Uterus (tissue), 4 donors: ENCODE measurements around the gene SKA2. TPM values are rescaled to one million over a fixed set of nuclear protein-coding genes. Genes with fewer than 3 reads are reported as not detected.
A peak's percentile ranks its signal among the peaks of the same experiment; 100 is the strongest.

Experiments
- DNase-seq, 2 donors: peaks; one replicate each; pipeline ENCODE4 v3.0.0-alpha.2; 2019 to 2020
- H3K27ac ChIP-seq, 2 donors: fragments of 200-600 bp; sonication (generic); 1 replicate in 1 of 2; 2 replicates in 1 of 2; pipeline ENCODE4 v1.5.1; 2016 to 2018
- H3K27me3 ChIP-seq, 2 donors: fragments of 200-600 bp; sonication (generic); one replicate each; pipeline ENCODE4 v1.5.1; 2018 to 2019; ENCODE audit warnings: control low read depth in 1 of 2
- H3K36me3 ChIP-seq, 2 donors: fragments of 200-600 bp; sonication (generic); one replicate each; pipeline ENCODE4 v1.5.1; 2019; ENCODE audit warnings: control low read depth in 1 of 2
- H3K4me1 ChIP-seq, 2 donors: fragments of 200-600 bp; sonication (generic); one replicate each; pipeline ENCODE4 v1.5.1; 2018 to 2019; ENCODE audit warnings: control low read depth in 1 of 2
- H3K4me3 ChIP-seq, 2 donors: fragments of 200-600 bp; sonication (generic); 1 replicate in 1 of 2; 2 replicates in 1 of 2; pipeline ENCODE4 v1.5.1; 2018 to 2019; ENCODE audit warnings: mild to moderate bottlenecking in 1 of 2
- H3K9me3 ChIP-seq, 2 donors: fragments of 200-600 bp; sonication (generic); one replicate each; pipeline ENCODE4 v1.5.1; 2019; ENCODE audit warnings: control low read depth in 1 of 2
- CTCF ChIP-seq, 4 experiments: fragments of 200-600 bp in 2 of 4; fragments of 450-650 bp in 2 of 4; sonication (generic) in 2 of 4; IDR thresholded peaks; one replicate each; pipeline ENCODE4 v1.5.1; 2016 to 2019; ENCODE audit warnings: antibody characterized with exemption in 4 of 4, mild to moderate bottlenecking in 2 of 4, moderate library complexity in 1 of 4
- POLR2A ChIP-seq, 2 donors: fragments of 450-650 bp; IDR thresholded peaks; one replicate each; pipeline ENCODE4 v1.6.1; 2016; ENCODE audit warnings: antibody characterized with exemption in 2 of 2, mild to moderate bottlenecking in 1 of 2, moderate library complexity in 1 of 2
- intact Hi-C: fragments of 100-400 bp; cut with DNase I; formaldehyde crosslinking; loops from one replicate; pipeline ENCODE4 v1.15.1; 2023; ENCODE audit warnings: low total_unique reads
- total RNA-seq, 4 donors: library from RNA; depleted of rRNA in 3 of 4; stranded (reverse); fragments of >200 nt in 3 of 4; gene quantifications; one replicate each; pipeline versions ENCODE4 v1.1.0 to v1.2.4, GENCODE V29; 2014 to 2023
- donor health status: DM: yes; HTN: yes; CAD: no.

SKA2 gene
- total RNA-seq, 4 donors from 2014 or later: 20.6 to 99.8 (median 33.0) TPM

- H3K27me3 ChIP-seq: no peaks in the 10 kb centered on the region
- no peak for TF ChIP-seq POLR2A (IDR thresholded peaks at IDR 0.05)
- TF ChIP-seq CTCF (IDR thresholded peaks at IDR 0.05): no peak
- H3K9me3 ChIP-seq: no peaks in the 10 kb centered on the region
- H3K4me1 ChIP-seq: no peaks in the 10 kb centered on the region
- no peaks in the 10 kb centered on the region for H3K36me3 ChIP-seq
- H3K27ac ChIP-seq: peak overlapping the region in 1 of 2 donors; percentile 4
- no peak overlapping the region for H3K4me3 ChIP-seq
- intact Hi-C loops: no loop called here
- DNase-seq: no peak
Observed at GRCh38 chr17:59152925-59153324, 2.1 kb downstream of the SKA2 start.

GRCh38 chr17:59151591-59151990 is 3.4 kb downstream of the SKA2 start:
- Histone ChIP-seq H3K4me1 (no peaks in the 10 kb centered on the region), H3K4me3 (no peak overlapping the region), H3K27ac (no peak overlapping the region), H3K27me3 (no peaks in the 10 kb centered on the region), H3K9me3 (no peaks in the 10 kb centered on the region), H3K36me3 (no peaks in the 10 kb centered on the region)
- DNase-seq: no peak
- intact Hi-C loops: no loop called here
- no peak for TF ChIP-seq CTCF (IDR thresholded peaks at IDR 0.05)
- no peak for TF ChIP-seq POLR2A (IDR thresholded peaks at IDR 0.05)

GRCh38 chr17:59151006-59151405 is 4.0 kb downstream of the SKA2 start:
- Histone ChIP-seq H3K4me1 (no peaks in the 10 kb centered on the region), H3K9me3 (no peaks in the 10 kb centered on the region), H3K27me3 (no peaks in the 10 kb centered on the region), H3K36me3 (no peaks in the 10 kb centered on the region), H3K4me3 (no peak overlapping the region), H3K27ac (no peak overlapping the region)
- DNase-seq: no peak
- TF ChIP-seq CTCF (IDR thresholded peaks at IDR 0.05): no peak
- TF ChIP-seq POLR2A (IDR thresholded peaks at IDR 0.05): no peak
- intact Hi-C loops: no loop called here

GRCh38 chr17:59149841-59150511 is 5.0 kb downstream of the SKA2 start:
- intact Hi-C loops: no loop called here
- TF ChIP-seq CTCF (IDR thresholded peaks at IDR 0.05) (no peak), POLR2A (IDR thresholded peaks at IDR 0.05) (no peak)
- no peak for DNase-seq
- H3K36me3 ChIP-seq: no peaks in the 10 kb centered on the region
- no peaks in the 10 kb centered on the region for H3K9me3 ChIP-seq
- no peak overlapping the region for H3K4me3 ChIP-seq
- no peaks in the 10 kb centered on the region for H3K27me3 ChIP-seq
- H3K27ac ChIP-seq: no peak overlapping the region
- no peaks in the 10 kb centered on the region for H3K4me1 ChIP-seq

GRCh38 chr17:59149051-59149450 is 5.9 kb downstream of the SKA2 start:
- TF ChIP-seq CTCF (IDR thresholded peaks at IDR 0.05) (no peak), POLR2A (IDR thresholded peaks at IDR 0.05) (no peak)

More at GRCh38 chr17:59149051-59149450, 5.9 kb downstream of the SKA2 start:
- H3K27me3 ChIP-seq: no peaks in the 10 kb centered on the region
- H3K4me3 ChIP-seq: no peak overlapping the region
- no peak for DNase-seq
- H3K9me3 ChIP-seq: no peaks in the 10 kb centered on the region
- no peaks in the 10 kb centered on the region for H3K36me3 ChIP-seq
- no peak overlapping the region for H3K27ac ChIP-seq
- intact Hi-C loops: no loop called here
- H3K4me1 ChIP-seq: no peaks in the 10 kb centered on the region
